ENCODE results near the gene TRIP13. TPM values are rescaled to one million over a fixed set of nuclear protein-coding genes. Genes with fewer than 3 reads are reported as not detected.
A peak's percentile ranks its signal among the peaks of the same experiment; 100 is the strongest.
"Not testable (repeated sequence)": the region's sequence is repeated elsewhere in the genome, so short reads cannot be mapped to it uniquely, and the experiment has no call there.

TRIP13 gene
- total RNA-seq, 2 donors from 2014 or later: 17.6 to 30.9 TPM

GRCh38 chr5:932151-932627 lies 39.5 kb downstream of the TRIP13 start:
- H3K4me3 Mint-ChIP-seq: no peak overlapping the region
- H3K4me1 Mint-ChIP-seq (ENCODE audit: low read depth in 2 of 2): no peaks in the 10 kb centered on the region
- H3K9me3 Mint-ChIP-seq: no peaks in the 10 kb centered on the region
- peaks cover 10 to 13% of the 10 kb centered on the region in 2 donors for H3K27me3 Mint-ChIP-seq
- H3K27ac Mint-ChIP-seq: no peak overlapping the region
- ATAC-seq: no peak
- no peak for DNase-seq (ENCODE audit: low spot score)
- H3K36me3 Mint-ChIP-seq: no peaks in the 10 kb centered on the region

- Mint-ChIP-seq H3K9me3 (no peaks in the 10 kb centered on the region), H3K4me3 (no peak overlapping the region), H3K27ac (no peak overlapping the region), H3K27me3 (peaks cover 6 to 9% of the 10 kb centered on the region in 2 donors), H3K36me3 (no peaks in the 10 kb centered on the region), H3K4me1 (ENCODE audit: low read depth in 2 of 2) (no peaks in the 10 kb centered on the region)
- ATAC-seq (no peak), DNase-seq (ENCODE audit: low spot score) (no peak)
These were observed 40.1 kb downstream of the TRIP13 start for GRCh38 chr5:932628-933250.

GRCh38 chr5:933251-933861 lies 40.7 kb downstream of the TRIP13 start:
- Mint-ChIP-seq H3K9me3 (no peaks in the 10 kb centered on the region), H3K27me3 (peaks cover under 1 to 6% of the 10 kb centered on the region in 2 donors), H3K27ac (no peak overlapping the region), H3K36me3 (no peaks in the 10 kb centered on the region), H3K4me3 (no peak overlapping the region), H3K4me1 (ENCODE audit: low read depth in 2 of 2) (no peaks in the 10 kb centered on the region)
- DNase-seq (ENCODE audit: low spot score) (no peak), ATAC-seq (no peak)

- not testable (repeated sequence) for H3K9me3 Mint-ChIP-seq; H3K36me3 Mint-ChIP-seq; H3K27me3 Mint-ChIP-seq; H3K4me3 Mint-ChIP-seq; H3K4me1 Mint-ChIP-seq (ENCODE audit: low read depth in 2 of 2); H3K27ac Mint-ChIP-seq; ATAC-seq; DNase-seq (ENCODE audit: low spot score)
These were observed 41.3 kb downstream of the TRIP13 start for GRCh38 chr5:933951-934350.

GRCh38 chr5:934381-934967 lies 41.8 kb downstream of the TRIP13 start:
- not testable (repeated sequence) for DNase-seq (ENCODE audit: low spot score); ATAC-seq; H3K4me3 Mint-ChIP-seq; H3K36me3 Mint-ChIP-seq; H3K27me3 Mint-ChIP-seq; H3K4me1 Mint-ChIP-seq (ENCODE audit: low read depth in 2 of 2); H3K27ac Mint-ChIP-seq; H3K9me3 Mint-ChIP-seq

- Mint-ChIP-seq H3K27ac (no peak overlapping the region), H3K9me3 (no peaks in the 10 kb centered on the region), H3K27me3 (peaks cover 0 to 5% of the 10 kb centered on the region in 2 donors), H3K4me3 (no peak overlapping the region), H3K36me3 (no peaks in the 10 kb centered on the region), H3K4me1 (ENCODE audit: low read depth in 2 of 2) (no peaks in the 10 kb centered on the region)
- ATAC-seq: no peak
- no peak for DNase-seq (ENCODE audit: low spot score)
These were observed 42.9 kb downstream of the TRIP13 start for GRCh38 chr5:935510-936084.

- H3K9me3 Mint-ChIP-seq: no peaks in the 10 kb centered on the region
- ATAC-seq (peak; percentile 8 to 13), DNase-seq (ENCODE audit: low spot score) (no peak)
- no peak overlapping the region for H3K27ac Mint-ChIP-seq
- H3K4me3 Mint-ChIP-seq: no peak overlapping the region
- H3K36me3 Mint-ChIP-seq: no peaks in the 10 kb centered on the region
- H3K4me1 Mint-ChIP-seq (ENCODE audit: low read depth in 2 of 2): no peaks in the 10 kb centered on the region
- H3K27me3 Mint-ChIP-seq: peaks cover 8 to 12% of the 10 kb centered on the region in 2 donors
These were observed 43.8 kb downstream of the TRIP13 start for GRCh38 chr5:936149-937144.

- no peak for DNase-seq (ENCODE audit: low spot score)
- Mint-ChIP-seq H3K36me3 (no peaks in the 10 kb centered on the region), H3K4me3 (no peak overlapping the region), H3K27ac (no peak overlapping the region), H3K27me3 (peaks cover 14 to 15% of the 10 kb centered on the region in 2 donors), H3K9me3 (no peaks in the 10 kb centered on the region), H3K4me1 (ENCODE audit: low read depth in 2 of 2) (no peaks in the 10 kb centered on the region)
- ATAC-seq: no peak
These were observed 44.7 kb downstream of the TRIP13 start for GRCh38 chr5:937151-937924.

- Mint-ChIP-seq H3K27ac (no peak overlapping the region), H3K36me3 (no peaks in the 10 kb centered on the region), H3K4me3 (no peak overlapping the region), H3K4me1 (ENCODE audit: low read depth in 2 of 2) (no peaks in the 10 kb centered on the region), H3K27me3 (peaks cover 26 to 31% of the 10 kb centered on the region in 2 donors), H3K9me3 (no peaks in the 10 kb centered on the region)
- no peak for DNase-seq (ENCODE audit: low spot score)
- no peak for ATAC-seq
These were observed 46.7 kb downstream of the TRIP13 start for GRCh38 chr5:939368-939767.

GRCh38 chr5:940741-941140 lies 48.1 kb downstream of the TRIP13 start:
- H3K9me3 Mint-ChIP-seq; H3K27ac Mint-ChIP-seq; H3K4me3 Mint-ChIP-seq; ATAC-seq; DNase-seq (ENCODE audit: low spot score); H3K36me3 Mint-ChIP-seq; H3K4me1 Mint-ChIP-seq (ENCODE audit: low read depth in 2 of 2): not testable (repeated sequence)
- peaks cover 35 to 41% of the 10 kb centered on the region in 2 donors for H3K27me3 Mint-ChIP-seq

GRCh38 chr5:943201-943917 lies 50.7 kb downstream of the TRIP13 start:
- Mint-ChIP-seq H3K4me1 (ENCODE audit: low read depth in 2 of 2) (no peaks in the 10 kb centered on the region), H3K9me3 (no peaks in the 10 kb centered on the region), H3K27me3 (peaks cover 35 to 41% of the 10 kb centered on the region in 2 donors), H3K4me3 (no peak overlapping the region), H3K27ac (no peak overlapping the region), H3K36me3 (no peaks in the 10 kb centered on the region)
- no peak for ATAC-seq
- no peak for DNase-seq (ENCODE audit: low spot score)

- Mint-ChIP-seq H3K4me3 (no peak overlapping the region), H3K36me3 (no peaks in the 10 kb centered on the region), H3K4me1 (ENCODE audit: low read depth in 2 of 2) (no peaks in the 10 kb centered on the region), H3K9me3 (no peaks in the 10 kb centered on the region), H3K27ac (no peak overlapping the region), H3K27me3 (peaks cover 32 to 41% of the 10 kb centered on the region in 2 donors)
- no peak for DNase-seq (ENCODE audit: low spot score)
- peak in 1 of 2 donors; percentile 34 for ATAC-seq
These were observed 51.4 kb downstream of the TRIP13 start for GRCh38 chr5:943918-944620.

All from natural killer cell treated with Interleukin-12 subunit alpha and Interleukin-12 subunit beta and Interleukin-15 and Interleukin-18, amount 100 ng/mL, for 72 hours (primary cell).